Amniotic stem cell (primary cell): ENCODE data around the gene YAF2.

Experiments used
- DNase-seq: peaks from one replicate; lab custom pipeline; 2025; lab: John Stamatoyannopoulos, UW

Gene YAF2

DNA sequence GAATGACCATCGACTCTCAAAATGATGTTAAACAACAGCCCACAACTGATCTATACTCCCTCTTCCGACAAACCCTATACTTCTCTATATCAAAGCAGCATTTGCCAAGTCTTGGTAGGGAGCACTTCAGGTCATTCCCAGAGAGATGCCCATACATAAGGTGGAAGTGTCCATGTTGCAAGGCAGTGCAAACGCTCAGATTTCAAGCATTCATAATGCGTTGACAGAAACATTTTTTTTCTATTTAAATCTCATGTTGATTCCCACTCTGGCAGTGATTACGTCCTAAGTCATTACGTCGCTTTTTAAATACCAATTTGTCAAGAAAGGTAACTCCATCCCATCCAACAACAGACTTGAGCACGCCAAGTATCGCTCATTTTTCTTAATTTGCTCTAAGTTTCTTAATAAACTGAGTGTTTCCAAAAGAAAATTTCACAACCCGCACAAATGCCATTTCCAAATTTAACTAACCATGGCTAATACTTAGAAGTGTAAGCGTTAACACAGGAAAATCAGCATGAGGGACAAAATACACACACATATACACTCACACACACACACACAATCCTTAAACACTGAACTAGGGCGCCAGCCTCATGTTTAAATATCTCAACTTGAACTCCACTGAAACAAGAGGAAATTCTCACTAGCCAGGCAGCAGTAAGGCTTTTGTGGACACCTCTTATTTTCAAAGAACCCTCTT, 94.4 kb downstream of the YAF2 start:
- DNase-seq, result no peak

DNA sequence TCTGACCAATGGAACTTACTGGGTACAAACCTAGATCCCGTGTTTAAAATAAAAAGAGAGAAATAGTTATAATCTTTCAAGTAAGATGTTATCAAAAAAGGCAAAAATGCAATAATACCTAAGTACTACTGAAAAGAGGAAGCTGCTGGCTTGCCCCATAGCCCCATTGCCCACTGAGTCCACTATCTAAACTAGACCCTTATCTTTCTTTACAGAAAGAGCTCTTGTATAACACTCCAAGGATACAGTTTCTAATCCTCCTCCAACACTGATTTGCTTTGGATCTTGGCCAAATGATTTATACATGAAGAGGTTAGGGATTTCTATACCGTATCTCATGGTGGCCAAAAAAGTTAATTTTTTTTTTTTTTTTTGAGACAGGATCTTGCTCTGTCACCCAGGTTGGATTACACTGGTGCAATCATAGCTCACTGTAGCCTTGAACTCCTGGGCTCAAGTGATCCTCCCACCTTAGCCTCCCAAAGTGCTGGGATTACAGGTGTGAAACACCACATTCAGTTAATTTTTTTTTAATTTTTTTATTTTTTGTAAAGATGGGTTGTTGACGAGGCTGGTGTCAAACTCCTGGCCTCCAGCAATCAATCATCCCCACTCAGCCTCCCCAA, 96.0 kb downstream of the YAF2 start:
- DNase-seq, result no peak

DNA sequence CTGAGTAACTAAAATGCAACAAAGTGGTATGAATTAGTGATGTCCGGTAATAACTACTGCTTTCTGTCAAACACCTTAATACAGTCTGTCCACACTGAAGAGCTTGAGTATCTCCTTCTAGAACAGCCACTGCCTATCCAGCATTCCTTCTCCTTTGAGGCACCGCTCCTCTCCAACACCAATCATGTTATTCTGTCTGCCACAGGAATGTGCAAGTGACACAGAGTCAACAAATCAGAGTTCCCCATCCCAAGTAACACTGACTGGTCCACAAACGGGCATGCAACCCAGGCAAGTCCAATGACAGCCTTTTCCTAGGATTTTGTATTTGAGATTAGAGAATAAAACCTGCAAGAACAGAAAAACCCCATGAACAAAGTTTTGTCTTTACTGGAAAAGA, 97.1 kb downstream of the YAF2 start:
- no peak for DNase-seq

DNA sequence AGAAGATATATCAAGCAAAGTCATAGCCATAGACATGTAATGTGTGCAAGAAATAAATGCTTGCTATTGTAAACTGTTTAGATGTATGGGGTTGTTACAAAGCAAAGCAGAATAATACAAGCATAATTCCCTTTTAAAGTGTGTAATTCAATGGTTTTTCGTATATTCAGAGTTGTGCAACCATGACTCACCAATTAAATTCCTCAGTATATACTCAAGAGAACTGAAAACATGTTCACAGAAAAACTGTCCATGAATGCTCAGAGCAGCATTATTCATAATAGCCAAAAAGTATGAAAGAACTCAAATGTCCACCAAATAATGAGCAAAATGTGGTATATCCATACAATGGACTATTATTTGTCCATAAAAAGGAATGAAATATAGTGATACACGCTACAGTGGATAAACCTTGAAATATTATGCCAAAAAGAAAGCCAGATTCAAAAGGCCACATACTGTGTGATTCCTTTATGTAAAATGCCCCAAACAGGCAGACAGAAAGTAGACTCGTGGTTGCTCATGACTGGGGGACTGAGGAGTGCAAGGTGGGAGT, 102.7 kb downstream of the YAF2 start:
- DNase-seq, result peak; percentile 50

DNA sequence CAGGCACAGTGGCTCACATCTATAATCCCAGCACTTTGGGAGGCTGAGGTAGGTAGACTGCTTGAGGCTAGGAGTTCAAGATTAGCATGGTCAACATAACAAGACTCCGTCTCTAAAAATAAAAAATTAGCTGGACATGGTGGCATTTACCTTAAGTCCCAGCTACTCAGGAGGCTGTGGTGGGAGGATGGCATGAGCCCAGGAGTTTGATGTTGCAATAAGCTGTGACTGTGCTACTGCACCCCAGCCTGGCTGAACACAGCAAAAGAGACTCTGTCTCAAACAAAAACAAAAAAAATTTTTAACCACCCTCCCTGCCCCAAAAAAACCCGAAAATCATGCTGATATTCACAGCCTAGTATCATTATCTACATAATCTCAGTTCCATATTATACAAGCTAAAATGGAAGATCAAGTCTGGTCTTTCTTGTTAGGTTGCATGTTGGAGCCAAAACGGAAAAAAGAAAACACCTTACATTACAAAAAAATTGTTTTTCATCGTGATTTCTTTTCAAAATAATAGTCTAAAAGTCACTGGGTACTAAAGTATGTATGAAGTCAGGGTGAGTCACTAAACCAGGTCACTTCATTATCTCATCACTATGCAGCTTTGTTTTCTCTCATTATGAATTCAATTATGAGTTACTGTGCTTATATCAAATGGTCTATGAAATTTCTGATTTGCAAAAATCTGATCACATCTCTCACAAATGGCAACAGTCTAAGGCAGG, 107.2 kb downstream of the YAF2 start:
- no peak for DNase-seq

DNA sequence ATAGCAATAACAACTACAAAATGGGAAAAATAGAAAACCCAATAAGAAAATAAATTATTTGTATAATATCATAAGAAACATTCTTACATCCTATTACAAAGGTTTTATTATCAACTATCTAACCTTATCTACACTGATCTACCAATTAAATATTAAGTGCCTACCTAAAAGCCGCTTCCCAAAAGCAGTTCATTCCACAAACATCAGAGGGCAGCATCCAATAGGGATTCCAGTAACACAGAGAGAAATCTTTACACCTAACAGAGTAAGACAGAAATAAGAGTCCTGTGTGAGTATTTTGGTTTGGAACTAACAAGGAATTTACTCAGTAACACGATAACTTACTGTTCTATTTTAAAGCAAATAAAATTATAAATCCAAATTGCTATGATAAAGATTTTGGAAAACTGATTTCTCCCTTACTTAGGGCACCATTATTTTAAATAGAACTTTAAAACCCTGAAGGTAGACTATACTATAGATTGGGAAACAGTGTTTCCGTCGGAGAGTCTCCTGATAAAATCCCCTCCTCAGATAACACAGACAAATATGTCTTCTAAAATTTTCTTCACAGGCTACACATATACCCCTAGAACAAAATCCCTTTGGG, 108.3 kb downstream of the YAF2 start:
- peak; percentile 43 for DNase-seq

DNA sequence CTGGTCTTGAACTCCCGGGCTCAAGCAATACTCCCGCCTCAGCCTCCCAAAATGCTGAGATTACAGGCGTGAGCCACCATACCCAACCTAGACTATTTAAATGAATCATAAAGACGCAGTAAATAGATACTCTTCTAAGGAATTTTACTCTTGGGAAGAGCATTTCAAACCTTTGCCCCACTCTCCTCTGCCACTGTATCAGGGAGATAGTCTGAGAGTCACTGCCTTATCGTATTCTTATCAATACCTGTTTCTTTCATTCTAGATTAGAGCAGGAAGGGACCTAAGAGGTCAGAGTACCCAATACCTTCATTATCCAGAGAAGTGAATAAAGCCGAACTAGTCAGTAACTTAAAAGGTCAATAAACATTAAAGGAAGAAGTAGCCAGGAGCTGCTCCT, 109.2 kb downstream of the YAF2 start:
- no peak for DNase-seq

DNA sequence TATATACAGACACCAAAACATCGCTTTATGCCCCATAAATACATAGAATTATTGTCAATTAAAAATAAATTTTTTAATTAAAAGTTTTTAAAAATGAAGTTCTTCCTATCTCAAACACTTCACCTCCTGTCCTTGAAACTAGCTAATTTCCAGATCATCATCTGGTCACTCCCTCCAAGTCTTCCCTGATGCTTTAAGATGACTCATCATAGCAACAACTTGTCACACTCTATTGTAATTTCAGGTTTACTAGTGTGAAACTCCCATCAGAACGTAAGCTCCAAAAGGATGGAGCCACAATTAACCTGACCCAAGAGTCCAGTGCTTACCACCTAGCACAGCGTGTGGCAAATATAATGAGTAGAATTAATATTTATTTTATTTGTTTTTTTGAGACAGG, 109.7 kb downstream of the YAF2 start:
- no peak for DNase-seq

DNA sequence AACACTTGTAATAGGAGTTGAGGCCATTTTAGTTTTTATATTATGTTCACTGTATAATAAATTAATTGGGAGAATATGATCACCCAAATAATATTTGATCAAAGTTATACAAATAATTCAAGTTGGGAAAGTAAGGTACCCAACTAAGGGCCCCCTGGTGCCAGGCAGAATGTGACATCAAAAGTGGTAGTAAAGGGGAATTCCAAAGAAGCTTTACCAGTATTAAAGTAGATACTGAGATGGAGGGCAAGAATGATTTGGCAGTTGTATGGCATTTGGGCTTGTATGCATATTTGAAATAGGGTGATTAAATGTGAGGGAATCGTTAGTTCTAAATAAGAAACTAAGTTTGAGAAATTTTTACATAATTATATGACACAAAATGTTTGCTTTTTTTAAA, 111.1 kb downstream of the YAF2 start:
- DNase-seq, result no peak

DNA sequence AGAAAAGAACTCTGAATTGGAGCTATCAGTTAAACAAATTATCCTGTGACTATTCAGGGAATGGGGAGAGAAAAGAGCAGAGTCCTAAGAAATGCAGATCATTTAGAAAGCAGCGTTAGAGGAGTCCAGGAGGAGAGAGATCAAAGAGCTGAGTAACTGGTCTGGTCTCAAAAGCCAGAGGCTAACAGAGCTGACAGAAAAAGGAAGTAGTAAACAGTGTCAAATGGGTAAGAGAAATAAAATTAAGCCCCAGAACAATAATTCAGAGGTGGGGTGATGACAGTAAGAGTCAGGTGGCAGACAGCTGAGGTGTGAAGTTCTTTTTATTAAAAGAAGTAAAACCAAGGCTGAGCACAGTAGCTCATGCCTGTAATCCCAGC, 112.7 kb downstream of the YAF2 start:
- DNase-seq, result no peak

DNA sequence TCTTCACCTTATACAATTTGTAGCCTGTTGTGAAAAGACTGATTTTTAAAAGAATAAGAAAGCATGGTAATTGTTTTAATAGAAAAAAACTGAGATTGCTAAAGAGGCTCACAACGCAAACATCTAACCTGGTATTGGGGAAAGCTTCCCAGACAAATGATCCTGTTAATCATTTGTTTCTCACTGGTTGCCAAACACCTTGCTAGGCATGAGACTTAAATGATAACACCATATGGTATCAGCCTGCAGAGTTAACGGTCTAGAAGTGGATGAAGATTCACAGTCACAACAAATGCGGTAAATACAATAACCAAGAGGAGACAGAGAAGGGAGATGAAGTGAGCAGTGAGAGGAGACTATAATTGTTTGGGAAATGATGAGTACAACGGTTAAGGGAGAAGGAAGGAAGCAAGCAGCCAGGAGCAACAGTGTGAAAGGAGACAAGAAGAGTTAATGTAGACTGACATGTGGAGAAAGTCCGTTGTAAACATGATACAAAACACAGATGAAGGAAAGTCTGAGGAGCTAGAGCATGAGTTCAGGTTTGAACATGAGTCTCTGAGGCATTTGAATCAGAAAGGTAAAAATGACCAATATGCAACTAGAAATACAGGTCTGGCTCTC, 113.2 kb downstream of the YAF2 start:
- DNase-seq, result no peak

DNA sequence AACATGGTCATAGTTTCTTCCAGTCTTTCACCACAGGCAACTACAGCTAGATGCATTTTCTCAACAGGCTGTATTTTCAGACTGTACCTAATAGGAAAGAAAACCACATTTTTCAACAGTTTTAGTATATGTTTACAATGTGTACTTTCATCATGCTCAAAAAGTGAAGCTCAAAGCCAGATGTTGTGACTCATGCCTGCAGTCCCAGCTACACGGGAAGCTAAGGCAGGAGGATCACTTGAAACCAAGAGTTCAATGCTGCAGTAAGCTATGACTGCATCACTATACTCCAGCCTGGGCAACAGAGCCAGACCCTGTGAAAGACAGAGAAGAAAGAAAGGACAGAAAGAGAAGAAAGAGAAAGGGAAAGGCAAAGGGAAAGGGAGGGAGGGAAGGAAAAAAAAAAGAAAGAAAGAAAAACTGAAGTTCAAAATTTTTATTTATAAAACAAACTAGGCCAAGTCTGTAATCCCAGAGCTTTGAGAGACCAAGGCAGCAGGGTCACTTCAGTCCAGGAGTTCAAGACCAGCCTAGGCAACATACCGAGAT, 118.9 kb downstream of the YAF2 start:
- DNase-seq, result no peak

DNA sequence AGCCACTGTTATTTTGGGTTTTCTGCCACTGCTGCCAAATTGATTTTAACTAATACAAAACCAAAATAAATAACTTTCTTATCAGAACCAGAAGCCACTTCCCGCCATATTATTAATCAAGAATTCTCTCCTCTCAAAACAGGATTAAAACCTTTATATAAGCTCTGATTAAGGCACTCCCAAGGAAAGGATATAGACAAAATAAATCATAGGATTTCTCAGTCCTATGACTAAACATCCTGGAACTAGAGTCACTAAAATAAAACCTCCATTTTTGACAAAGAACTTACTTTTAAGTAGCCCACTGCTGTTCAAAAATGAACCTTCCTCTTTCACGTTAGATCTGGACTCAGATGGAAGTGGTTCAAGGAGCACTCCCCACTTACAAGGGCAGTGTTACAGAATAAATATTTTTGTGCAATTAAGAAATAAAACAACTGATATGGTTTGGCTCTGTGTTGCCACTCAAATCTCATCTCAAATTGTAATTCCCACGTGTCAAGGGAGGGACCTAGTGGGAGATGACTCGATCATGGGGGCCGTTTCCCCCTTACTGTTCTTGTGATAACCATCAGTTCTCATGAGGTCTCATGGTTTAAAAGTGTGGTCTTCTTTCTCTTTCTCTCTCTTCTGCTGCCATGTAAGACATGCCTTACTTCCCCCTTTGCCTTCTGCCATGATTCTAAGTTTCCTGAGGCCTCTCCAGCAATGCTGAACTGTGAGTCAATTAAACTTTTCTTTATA, 119.7 kb downstream of the YAF2 start:
- no peak for DNase-seq

DNA sequence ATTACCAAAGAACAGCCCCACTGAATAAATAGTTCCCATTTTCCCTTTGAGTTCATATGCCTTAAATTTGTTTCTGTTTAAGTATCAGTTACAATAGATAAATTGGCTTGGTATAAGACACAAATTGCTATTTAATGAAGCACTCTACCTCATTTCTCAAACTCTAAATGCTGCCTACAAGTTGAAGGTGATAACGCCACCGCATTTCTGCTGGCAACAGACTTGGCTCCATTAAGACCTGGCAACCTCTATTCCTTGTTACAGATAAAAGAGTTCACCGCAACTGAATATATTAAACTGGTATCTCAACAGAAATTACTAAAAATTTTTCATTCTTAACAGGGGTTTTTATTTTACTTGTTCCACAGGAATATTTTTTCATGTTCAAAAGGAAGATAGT, 129.0 kb downstream of the YAF2 start:
- no peak for DNase-seq
